Activated naive CD8-positive, alpha-beta T cell (primary cell): ENCODE data around the gene HEATR5A.

Experiments
- H3K27ac Mint-ChIP-seq: one replicate; pipeline ENCODE4 v1.8.0; 2021; ENCODE audit warnings: mixed read lengths
- H3K27me3 Mint-ChIP-seq: one replicate; pipeline ENCODE4 v1.8.0; 2021; ENCODE audit warnings: mixed read lengths
- H3K36me3 Mint-ChIP-seq: one replicate; pipeline ENCODE4 v1.8.0; 2021; ENCODE audit warnings: mixed read lengths
- H3K4me1 Mint-ChIP-seq: one replicate; pipeline ENCODE4 v1.8.0; 2021; ENCODE audit warnings: low read depth, mixed read lengths
- H3K4me3 Mint-ChIP-seq: one replicate; pipeline ENCODE4 v1.8.0; 2021; ENCODE audit warnings: mild to moderate bottlenecking, mixed read lengths
- H3K9me3 Mint-ChIP-seq: one replicate; pipeline ENCODE4 v1.8.0; 2021; ENCODE audit warnings: low read depth, mixed read lengths

HEATR5A gene

GRCh38 chr14:31303654-31304053, 116.7 kb downstream of the HEATR5A start:
- H3K27ac Mint-ChIP-seq, result no peak overlapping the region
- H3K4me3 Mint-ChIP-seq, result no peak overlapping the region
- no peaks in the 10 kb centered on the region for H3K27me3 Mint-ChIP-seq
- no peaks in the 10 kb centered on the region for H3K9me3 Mint-ChIP-seq
- H3K4me1 Mint-ChIP-seq, result no peaks in the 10 kb centered on the region
- H3K36me3 Mint-ChIP-seq, result peaks cover 13% of the 10 kb centered on the region

- Mint-ChIP-seq H3K27ac (no peak overlapping the region), H3K36me3 (peaks cover 8% of the 10 kb centered on the region), H3K9me3 (no peaks in the 10 kb centered on the region), H3K27me3 (no peaks in the 10 kb centered on the region), H3K4me3 (no peak overlapping the region), H3K4me1 (no peaks in the 10 kb centered on the region)
These were observed 119.5 kb downstream of the HEATR5A start for GRCh38 chr14:31300883-31301282.

- Mint-ChIP-seq H3K36me3 (peaks cover 8% of the 10 kb centered on the region), H3K4me3 (no peak overlapping the region), H3K27me3 (no peaks in the 10 kb centered on the region), H3K4me1 (no peaks in the 10 kb centered on the region), H3K27ac (no peak overlapping the region), H3K9me3 (no peaks in the 10 kb centered on the region)
These were observed 120.1 kb downstream of the HEATR5A start for GRCh38 chr14:31300296-31300695.

- H3K9me3 Mint-ChIP-seq, result no peaks in the 10 kb centered on the region
- no peaks in the 10 kb centered on the region for H3K4me1 Mint-ChIP-seq
- no peak overlapping the region for H3K27ac Mint-ChIP-seq
- H3K27me3 Mint-ChIP-seq, result no peaks in the 10 kb centered on the region
- no peak overlapping the region for H3K4me3 Mint-ChIP-seq
- H3K36me3 Mint-ChIP-seq, result peaks cover 8% of the 10 kb centered on the region
These were observed 122.5 kb downstream of the HEATR5A start for GRCh38 chr14:31297701-31298344.

- H3K9me3 Mint-ChIP-seq, result no peaks in the 10 kb centered on the region
- H3K4me3 Mint-ChIP-seq, result no peak overlapping the region
- no peaks in the 10 kb centered on the region for H3K4me1 Mint-ChIP-seq
- no peak overlapping the region for H3K27ac Mint-ChIP-seq
- no peaks in the 10 kb centered on the region for H3K27me3 Mint-ChIP-seq
- peaks cover 6% of the 10 kb centered on the region for H3K36me3 Mint-ChIP-seq
These were observed 123.2 kb downstream of the HEATR5A start for GRCh38 chr14:31297112-31297511.

- no peaks in the 10 kb centered on the region for H3K9me3 Mint-ChIP-seq
- H3K27ac Mint-ChIP-seq, result no peak overlapping the region
- no peaks in the 10 kb centered on the region for H3K4me1 Mint-ChIP-seq
- H3K4me3 Mint-ChIP-seq, result no peak overlapping the region
- H3K36me3 Mint-ChIP-seq, result peaks cover under 1% of the 10 kb centered on the region
- H3K27me3 Mint-ChIP-seq, result no peaks in the 10 kb centered on the region
These were observed 125.5 kb downstream of the HEATR5A start for GRCh38 chr14:31294746-31295405.

- Mint-ChIP-seq H3K4me3 (no peak overlapping the region), H3K4me1 (no peaks in the 10 kb centered on the region), H3K9me3 (no peaks in the 10 kb centered on the region), H3K27me3 (no peaks in the 10 kb centered on the region), H3K27ac (no peak overlapping the region), H3K36me3 (no peaks in the 10 kb centered on the region)
These were observed 127.3 kb downstream of the HEATR5A start for GRCh38 chr14:31292937-31293616.

- Mint-ChIP-seq H3K9me3 (no peaks in the 10 kb centered on the region), H3K36me3 (no peaks in the 10 kb centered on the region), H3K4me1 (no peaks in the 10 kb centered on the region), H3K27me3 (no peaks in the 10 kb centered on the region), H3K4me3 (no peak overlapping the region), H3K27ac (no peak overlapping the region)
These were observed 129.1 kb downstream of the HEATR5A start for GRCh38 chr14:31291210-31291609.

GRCh38 chr14:31287294-31287972, 132.9 kb downstream of the HEATR5A start:
- no peaks in the 10 kb centered on the region for H3K4me1 Mint-ChIP-seq
- H3K36me3 Mint-ChIP-seq, result no peaks in the 10 kb centered on the region
- no peak overlapping the region for H3K4me3 Mint-ChIP-seq
- H3K9me3 Mint-ChIP-seq, result no peaks in the 10 kb centered on the region
- no peaks in the 10 kb centered on the region for H3K27me3 Mint-ChIP-seq
- H3K27ac Mint-ChIP-seq, result no peak overlapping the region

- H3K9me3 Mint-ChIP-seq, result no peaks in the 10 kb centered on the region
- H3K27ac Mint-ChIP-seq, result no peak overlapping the region
- H3K4me3 Mint-ChIP-seq, result no peak overlapping the region
- no peaks in the 10 kb centered on the region for H3K27me3 Mint-ChIP-seq
- H3K4me1 Mint-ChIP-seq, result no peaks in the 10 kb centered on the region
- H3K36me3 Mint-ChIP-seq, result no peaks in the 10 kb centered on the region
These were observed 133.7 kb downstream of the HEATR5A start for GRCh38 chr14:31286456-31287293.

GRCh38 chr14:31283578-31284252, 136.6 kb downstream of the HEATR5A start:
- Mint-ChIP-seq H3K36me3 (no peaks in the 10 kb centered on the region), H3K4me1 (no peaks in the 10 kb centered on the region), H3K4me3 (no peak overlapping the region), H3K9me3 (no peaks in the 10 kb centered on the region), H3K27me3 (no peaks in the 10 kb centered on the region), H3K27ac (no peak overlapping the region)

- Mint-ChIP-seq H3K4me3 (no peak overlapping the region), H3K9me3 (no peaks in the 10 kb centered on the region), H3K36me3 (no peaks in the 10 kb centered on the region), H3K27ac (no peak overlapping the region), H3K27me3 (no peaks in the 10 kb centered on the region), H3K4me1 (no peaks in the 10 kb centered on the region)
These were observed 137.2 kb downstream of the HEATR5A start for GRCh38 chr14:31283153-31283552.

- H3K9me3 Mint-ChIP-seq, result no peaks in the 10 kb centered on the region
- H3K27ac Mint-ChIP-seq, result no peak overlapping the region
- H3K27me3 Mint-ChIP-seq, result no peaks in the 10 kb centered on the region
- no peaks in the 10 kb centered on the region for H3K4me1 Mint-ChIP-seq
- H3K36me3 Mint-ChIP-seq, result peaks cover 2% of the 10 kb centered on the region
- H3K4me3 Mint-ChIP-seq, result no peak overlapping the region
These were observed 139.5 kb downstream of the HEATR5A start for GRCh38 chr14:31280871-31281220.
